Measurements from ENCODE around the gene S1PR4.
"Not testable (repeated sequence)": the region's sequence is repeated elsewhere in the genome, so short reads cannot be mapped to it uniquely, and the experiment has no call there.

DNA sequence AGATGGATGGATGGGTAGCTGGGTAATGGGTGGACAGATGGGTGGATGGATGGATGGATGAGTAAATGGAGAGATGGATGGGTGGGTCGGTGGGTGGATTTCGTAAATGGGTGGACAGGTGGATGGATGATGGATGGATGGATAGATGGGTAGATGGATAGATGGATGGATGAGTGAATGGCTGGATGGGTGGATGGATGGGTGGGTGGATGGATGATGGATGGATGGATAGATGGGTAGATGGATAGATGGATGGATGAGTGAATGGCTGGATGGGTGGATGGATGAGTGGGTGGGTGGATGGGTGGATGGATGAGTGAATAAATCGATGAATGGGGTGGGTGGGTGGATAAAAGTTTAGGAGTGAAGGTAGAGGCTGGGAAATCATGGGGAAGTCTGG lies 24.1 kb upstream of the S1PR4 start:
- not testable (repeated sequence) for TF ChIP-seq POLR2G (IDR thresholded peaks at IDR 0.05; ENCODE audit: low read depth, low read length); POLR2A (conservative IDR thresholded peaks at IDR 0.05); SMAD2 (IDR thresholded peaks at IDR 0.05; ENCODE audit: low read depth, low read length); ZNF76 (CRISPR knock-in tag; IDR thresholded peaks at IDR 0.05; ENCODE audit: borderline replicate concordance); TGIF2 (CRISPR knock-in tag; IDR thresholded peaks at IDR 0.05); ZNF121 (CRISPR knock-in tag; conservative IDR thresholded peaks at IDR 0.05); ZNF174 (CRISPR knock-in tag; IDR thresholded peaks at IDR 0.05); SNRNP70 (optimal IDR thresholded peaks at IDR 0.05; ENCODE audit: low read depth, low read length); ZNF324 (CRISPR knock-in tag; IDR thresholded peaks at IDR 0.05); MEF2A (IDR thresholded peaks at IDR 0.05; ENCODE audit: control insufficient read depth, low read depth, low read length); EP300 (IDR thresholded peaks at IDR 0.05; ENCODE audit: low read length)

All from K562 (cell line).